MM.1S (cell line): ENCODE data around the gene GNAI3.
A peak's percentile ranks its signal among the peaks of the same experiment; 100 is the strongest.

ENCODE experiments used
- DNase-seq: peaks from one replicate; pipeline ENCODE4 v3.0.0-alpha.2; 2015
- H2AFZ ChIP-seq: fragments of 300-600 bp; sonication (generic); 2 replicates; pipeline ENCODE4 v1.6.0; 2016; ENCODE audit warnings: antibody characterized with exemption, low read length
- H3F3A ChIP-seq: fragments of 300-600 bp; sonication (generic); 2 replicates; pipeline ENCODE4 v1.6.1; 2016; ENCODE audit warnings: mild to moderate bottlenecking, antibody characterized with exemption, low read length, moderate library complexity, mixed read lengths; ENCODE audit not compliant: insufficient read depth
- H3K27ac ChIP-seq: fragments of 300-600 bp; sonication (generic); 2 replicates; pipeline ENCODE4 v1.5.1; 2016; ENCODE audit warnings: mild to moderate bottlenecking, low read length
- H3K27me3 ChIP-seq: fragments of 300-600 bp; sonication (generic); replicated peaks from 2 replicates; pipeline ENCODE4 v1.6.0; 2016; ENCODE audit warnings: low read length; ENCODE audit not compliant: insufficient read depth
- H3K36me3 ChIP-seq: fragments of 300-600 bp; sonication (generic); replicated peaks from 2 replicates; pipeline ENCODE4 v1.6.1; 2016; ENCODE audit warnings: mild to moderate bottlenecking, low read length, mixed read lengths; ENCODE audit not compliant: insufficient read depth
- H3K4me1 ChIP-seq: fragments of 300-600 bp; sonication (generic); 2 replicates; pipeline ENCODE4 v1.6.1; 2016; ENCODE audit warnings: low read length, mixed read lengths
- H3K4me2 ChIP-seq: fragments of 300-600 bp; sonication (generic); 2 replicates; pipeline ENCODE4 v1.6.0; 2016; ENCODE audit warnings: low read depth, low read length
- H3K4me3 ChIP-seq: fragments of 300-600 bp; sonication (generic); 2 replicates; pipeline ENCODE4 v1.5.1; 2016; ENCODE audit warnings: low read length, mixed read lengths
- H3K79me2 ChIP-seq: fragments of 300-600 bp; sonication (generic); 2 replicates; pipeline ENCODE4 v1.6.1; 2016; ENCODE audit warnings: mixed run types, low read length, mixed read lengths
- H3K9ac ChIP-seq: fragments of 300-600 bp; sonication (generic); 2 replicates; pipeline ENCODE4 v1.6.1; 2016; ENCODE audit warnings: low read length, mixed read lengths
- H3K9me2 ChIP-seq: fragments of 300-600 bp; sonication (generic); replicated peaks from 2 replicates; pipeline ENCODE4 v1.6.1; 2016; ENCODE audit warnings: mild to moderate bottlenecking, low read length, mixed read lengths; ENCODE audit not compliant: insufficient read depth
- H3K9me3 ChIP-seq: fragments of 300-600 bp; sonication (generic); replicated peaks from 2 replicates; pipeline ENCODE4 v1.6.1; 2016; ENCODE audit warnings: mild to moderate bottlenecking, low read length, mixed read lengths; ENCODE audit not compliant: insufficient read depth
- H4K20me1 ChIP-seq: fragments of 300-600 bp; sonication (generic); 2 replicates; pipeline ENCODE4 v1.6.1; 2016; ENCODE audit warnings: mild to moderate bottlenecking, low read length, moderate library complexity, mixed read lengths; ENCODE audit not compliant: insufficient read depth
- EZH2 ChIP-seq: fragments of 300-600 bp; sonication (generic); optimal IDR thresholded peaks from 2 replicates; pipeline ENCODE3; 2017; ENCODE audit warnings: low read depth, mild to moderate bottlenecking, antibody characterized with exemption, low read length, mixed read lengths
- EZH2phosphoT487 ChIP-seq: fragments of 300-600 bp; sonication (generic); IDR thresholded peaks from 2 replicates; pipeline ENCODE4 v1.6.1; 2018; ENCODE audit warnings: antibody characterized with exemption, low read length
- TF ChIP-seq, protein P1 (sequence below): fragments of 300-600 bp; sonication (generic); IDR thresholded peaks from 2 replicates; pipeline ENCODE4 v1.5.1; 2016; ENCODE audit warnings: antibody characterized with exemption, low read length, mixed read lengths

The GNAI3 gene

DNA sequence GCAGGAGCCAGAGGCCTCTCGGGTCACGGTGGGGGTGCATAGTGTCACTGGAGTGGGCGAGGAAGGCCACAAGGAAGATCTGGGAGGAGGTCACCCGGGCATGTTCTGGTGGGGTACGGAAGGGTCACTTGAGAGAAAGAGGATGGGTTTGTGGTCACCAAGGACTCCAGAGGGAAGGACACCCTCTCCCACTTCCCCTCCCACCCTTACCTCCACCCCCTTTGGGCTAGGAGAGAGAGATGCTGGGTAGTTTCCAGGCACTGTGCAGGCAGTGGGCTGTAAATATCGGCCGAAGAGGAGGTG is 39.6 kb upstream of the GNAI3 start:
- Histone ChIP-seq H3K79me2 (no peaks in the 10 kb centered on the region), H4K20me1 (no peaks in the 10 kb centered on the region), H3K9me2 (no peaks in the 10 kb centered on the region), H3K9me3 (no peaks in the 10 kb centered on the region), H3K4me3 (peak overlapping the region; percentile 37; the same call in 1 of the 2 replicates), H3K36me3 (no peaks in the 10 kb centered on the region), H3F3A (no peaks in the 10 kb centered on the region), H3K9ac (no peak overlapping the region), H3K4me1 (no peaks in the 10 kb centered on the region), H3K27ac (no peak overlapping the region), H2AFZ (0 out of 2 replicates have a peak overlapping the region, but pooled peaks have one; percentile 42), H3K4me2 (peak overlapping the region; percentile 60; the same call in 1 of the 2 replicates), H3K27me3 (no peaks in the 10 kb centered on the region)
- no peak for TF ChIP-seq EZH2phosphoT487
- TF ChIP-seq EZH2, result no peak
- TF ChIP-seq, protein P1, sequence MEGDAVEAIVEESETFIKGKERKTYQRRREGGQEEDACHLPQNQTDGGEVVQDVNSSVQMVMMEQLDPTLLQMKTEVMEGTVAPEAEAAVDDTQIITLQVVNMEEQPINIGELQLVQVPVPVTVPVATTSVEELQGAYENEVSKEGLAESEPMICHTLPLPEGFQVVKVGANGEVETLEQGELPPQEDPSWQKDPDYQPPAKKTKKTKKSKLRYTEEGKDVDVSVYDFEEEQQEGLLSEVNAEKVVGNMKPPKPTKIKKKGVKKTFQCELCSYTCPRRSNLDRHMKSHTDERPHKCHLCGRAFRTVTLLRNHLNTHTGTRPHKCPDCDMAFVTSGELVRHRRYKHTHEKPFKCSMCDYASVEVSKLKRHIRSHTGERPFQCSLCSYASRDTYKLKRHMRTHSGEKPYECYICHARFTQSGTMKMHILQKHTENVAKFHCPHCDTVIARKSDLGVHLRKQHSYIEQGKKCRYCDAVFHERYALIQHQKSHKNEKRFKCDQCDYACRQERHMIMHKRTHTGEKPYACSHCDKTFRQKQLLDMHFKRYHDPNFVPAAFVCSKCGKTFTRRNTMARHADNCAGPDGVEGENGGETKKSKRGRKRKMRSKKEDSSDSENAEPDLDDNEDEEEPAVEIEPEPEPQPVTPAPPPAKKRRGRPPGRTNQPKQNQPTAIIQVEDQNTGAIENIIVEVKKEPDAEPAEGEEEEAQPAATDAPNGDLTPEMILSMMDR, result no peak
- no peak for DNase-seq

GRCh38 chr1:109509176-109510134 is 39.0 kb upstream of the GNAI3 start, which contains the start of gene AMIGO1:
TSS of gene AMIGO1 (minus strand) at chr1:109509727. CDS start at chr1:109508912, 815 bp downstream.
- no peak within 1 kb of the TSS for H3K27ac ChIP-seq

GRCh38 chr1:109513110-109513710 is 35.2 kb upstream of the GNAI3 start:
- no peak for TF ChIP-seq EZH2
- no peak for TF ChIP-seq EZH2phosphoT487
- TF ChIP-seq, protein P1, result no peak
- no peaks in the 10 kb centered on the region for H4K20me1 ChIP-seq
- H3K4me3 ChIP-seq, result no peak overlapping the region
- no peaks in the 10 kb centered on the region for H3K79me2 ChIP-seq
- H3K9me2 ChIP-seq, result no peaks in the 10 kb centered on the region
- no peaks in the 10 kb centered on the region for H3K4me1 ChIP-seq
- no peaks in the 10 kb centered on the region for H3F3A ChIP-seq
- H3K36me3 ChIP-seq, result no peaks in the 10 kb centered on the region
- H3K27me3 ChIP-seq, result no peaks in the 10 kb centered on the region
- no peaks in the 10 kb centered on the region for H3K9me3 ChIP-seq
- H3K9ac ChIP-seq, result no peak overlapping the region
- H3K27ac ChIP-seq, result no peak overlapping the region
- no peak overlapping the region for H2AFZ ChIP-seq
- H3K4me2 ChIP-seq, result no peak overlapping the region
- DNase-seq, result no peak

More at GRCh38 chr1:109509176-109510134, 39.0 kb upstream of the GNAI3 start, which contains the start of gene AMIGO1:
- H2AFZ ChIP-seq, result peak within 1 kb of the TSS; percentile 58; the same call in 1 of the 2 replicates
- no peaks in the 10 kb centered on the region for H3K36me3 ChIP-seq
- H3K9me3 ChIP-seq, result no peaks in the 10 kb centered on the region
- H3K9me2 ChIP-seq, result no peaks in the 10 kb centered on the region
- no peaks in the 10 kb centered on the region for H4K20me1 ChIP-seq
- H3K4me1 ChIP-seq, result no peaks in the 10 kb centered on the region
- H3K79me2 ChIP-seq, result no peaks in the 10 kb centered on the region
- peak; percentile 43 for DNase-seq
- TF ChIP-seq EZH2phosphoT487 (no peak), EZH2 (no peak)
- TF ChIP-seq, protein P1, result no peak
- no peak within 1 kb of the TSS for H3K9ac ChIP-seq
- no peaks in the 10 kb centered on the region for H3F3A ChIP-seq
- no peaks in the 10 kb centered on the region for H3K27me3 ChIP-seq
- peak within 1 kb of the TSS; percentile 54; the same call in 1 of the 2 replicates for H3K4me3 ChIP-seq
- peak within 1 kb of the TSS; percentile 60 for H3K4me2 ChIP-seq
